ENCODE results near the gene GALNT10. TPM values are rescaled to one million over a fixed set of nuclear protein-coding genes. Genes with fewer than 3 reads are reported as not detected.

The GALNT10 gene
- polyA plus RNA-seq, 1 of the 3 experiments (the other 2 are of a cell fraction) = 56.3 TPM

- no peaks in the 10 kb centered on the region for H3K9me3 ChIP-seq
- TF ChIP-seq MXI1 (IDR thresholded peaks at IDR 0.05; ENCODE audit: low read depth, low read length) = no peak
- TF ChIP-seq USF2 (IDR thresholded peaks at IDR 0.05; ENCODE audit: borderline replicate concordance, low read depth, low read length) = no peak
- TF ChIP-seq RCOR1 (IDR thresholded peaks at IDR 0.05; ENCODE audit: low read length) = no peak
- H3K4me1 ChIP-seq (ENCODE audit: control insufficient read depth in 1 of 2, insufficient read depth in 2 of 2, low read depth in 1 of 2, low read length in 1 of 2) = peaks cover 11 to 27% of the 10 kb centered on the region in 2 experiments; a peak in 3 of 4 replicates
- DNase-seq = peak; percentile 44
- H3K9me2 ChIP-seq = no peaks in the 10 kb centered on the region
- peaks cover 16% of the 10 kb centered on the region for H4K20me1 ChIP-seq (ENCODE audit: insufficient read depth)
- H2AFZ ChIP-seq (ENCODE audit: low read depth) = peak overlapping the region; percentile 81
- H3K27ac ChIP-seq (ENCODE audit: low read depth in 2 of 2, low read length in 1 of 2) = 0 out of 4 replicates have a peak overlapping the region, but pooled peaks of 1 of the 2 experiments have one; percentile 38
- H3K4me2 ChIP-seq = peak overlapping the region; percentile 80
- ChIA-PET CTCF (interaction anchor here (0.7 to 4.6 kb wide), 17 partner anchors 9 to 278 kb away, joined by 3 to 55 read pairs (median 5); no protein-coding TSS in a partner anchor), POLR2A (no interaction called here)
- H3K4me3 ChIP-seq (ENCODE audit: low read depth in 2 of 2, low read length in 1 of 2) = peak overlapping the region; percentile 88 to 96
- 40% methylated on average over 13 of the region's 25 CpGs for whole genome bisulfite sequencing (ENCODE audit: low lambda C conversion rate)
- peaks cover 51% of the 10 kb centered on the region for H3K79me2 ChIP-seq (ENCODE audit: insufficient read depth)
- peak overlapping the region; percentile 68; the same call in 1 of the 2 replicates for H3K9ac ChIP-seq
- H3K36me3 ChIP-seq (replicated peaks in 1 of 2; ENCODE audit: control insufficient read depth in 1 of 2, insufficient read depth in 2 of 2, low read length in 1 of 2) = no peaks in the 10 kb centered on the region
- no peaks in the 10 kb centered on the region for H3K27me3 ChIP-seq (ENCODE audit: insufficient read depth)
- peaks cover 17% of the 10 kb centered on the region for H3F3A ChIP-seq (replicated peaks; ENCODE audit: insufficient read depth)
Observed at GRCh38 chr5:154189256-154189818, 1.2 kb upstream of the GALNT10 start.

- POLR2A ChIA-PET = interaction anchor here (0.5 to 1.3 kb wide), 4 partner anchors 10 to 327 kb away, joined by 4 to 6 read pairs (median 5); partner anchors contain the start of genes FAM114A2 and MFAP3
- DNase-seq = peak; percentile 97
- WGBS (ENCODE audit: low lambda C conversion rate) = 3% methylated on average over 16 of the region's 67 CpGs
- TF ChIP-seq PBX3 (IDR thresholded peaks at IDR 0.05) (no peak; the same call in 1 of the 2 replicates), YY1 (IDR thresholded peaks at IDR 0.05; ENCODE audit: low read depth) (0 out of 2 replicates have a peak, but pooled peaks have one; percentile 24), CTCF (IDR thresholded peaks at IDR 0.05) (peak; percentile 60), GABPA (IDR thresholded peaks at IDR 0.05; ENCODE audit: low read depth) (no peak), JUND (IDR thresholded peaks at IDR 0.05) (no peak), USF2 (IDR thresholded peaks at IDR 0.05; ENCODE audit: borderline replicate concordance, low read depth, low read length) (no peak), MAX (IDR thresholded peaks at IDR 0.05; ENCODE audit: low read depth) (peak; percentile 50; the same call in 1 of the 2 replicates), RFX5 (IDR thresholded peaks at IDR 0.05; ENCODE audit: low read length) (no peak), NRF1 (IDR thresholded peaks at IDR 0.05; ENCODE audit: low read depth, low read length) (no peak), ELF1 (IDR thresholded peaks at IDR 0.05) (peak; percentile 3; the same call in 1 of the 2 replicates), RCOR1 (IDR thresholded peaks at IDR 0.05; ENCODE audit: low read length) (no peak), POLR2AphosphoS5 (IDR thresholded peaks at IDR 0.05; ENCODE audit: low read depth, low read length) (peak; percentile 51; the same call in 1 of the 2 replicates), RAD21 (IDR thresholded peaks at IDR 0.05; ENCODE audit: low read length) (no peak), SIN3A (IDR thresholded peaks at IDR 0.05; ENCODE audit: borderline replicate concordance, low read depth, low read length) (no peak), FOXM1 (IDR thresholded peaks at IDR 0.05; ENCODE audit: low read depth) (no peak), MXI1 (IDR thresholded peaks at IDR 0.05; ENCODE audit: low read depth, low read length) (no peak), TAF1 (IDR thresholded peaks at IDR 0.05; ENCODE audit: borderline replicate concordance, low read depth, low read length) (0 out of 2 replicates have a peak, but pooled peaks have one; percentile 30), FOXJ3 (CRISPR knock-in tag; IDR thresholded peaks at IDR 0.05) (no peak), EP300 (IDR thresholded peaks at IDR 0.05; ENCODE audit: borderline replicate concordance in 1 of 2, low read depth in 1 of 2, low read length in 1 of 2) (no peak), SMC3 (IDR thresholded peaks at IDR 0.05; ENCODE audit: low read depth, low read length) (no peak; the same call in 1 of the 2 replicates)
Observed at GRCh38 chr5:154189819-154190594, 526 bp upstream of the GALNT10 start.

More at GRCh38 chr5:154189819-154190594, 526 bp upstream of the GALNT10 start:
- Histone ChIP-seq H3F3A (replicated peaks; ENCODE audit: insufficient read depth) (peaks cover 21% of the 10 kb centered on the region), H3K9ac (peak overlapping the region; percentile 68), H3K27ac (ENCODE audit: low read depth in 2 of 2, low read length in 1 of 2) (peak overlapping the region; percentile 38 to 55; a peak in 3 of 4 replicates), H3K4me3 (ENCODE audit: low read depth in 2 of 2, low read length in 1 of 2) (peak overlapping the region; percentile 88 to 96), H4K20me1 (ENCODE audit: insufficient read depth) (peaks cover 20% of the 10 kb centered on the region), H3K4me1 (ENCODE audit: control insufficient read depth in 1 of 2, insufficient read depth in 2 of 2, low read depth in 1 of 2, low read length in 1 of 2) (peaks cover 17 to 31% of the 10 kb centered on the region in 2 experiments; a peak in 3 of 4 replicates), H3K36me3 (replicated peaks in 1 of 2; ENCODE audit: control insufficient read depth in 1 of 2, insufficient read depth in 2 of 2, low read length in 1 of 2) (peaks cover 0 to 2% of the 10 kb centered on the region in 2 experiments), H3K4me2 (peak overlapping the region; percentile 80), H3K79me2 (ENCODE audit: insufficient read depth) (peaks cover 58% of the 10 kb centered on the region), H2AFZ (ENCODE audit: low read depth) (peak overlapping the region; percentile 81), H3K9me3 (no peaks in the 10 kb centered on the region), H3K27me3 (ENCODE audit: insufficient read depth) (no peaks in the 10 kb centered on the region), H3K9me2 (no peaks in the 10 kb centered on the region)
- CTCF ChIA-PET = interaction anchor here (0.6 to 4.6 kb wide), 25 partner anchors 9 to 450 kb away, joined by 3 to 55 read pairs (median 4); no protein-coding TSS in a partner anchor
